Mesenchymal stem cell (in vitro differentiated cells and primary cell): ENCODE results near the gene PGM3.

Source experiments
- DNase-seq: peaks from one replicate; pipeline ENCODE4 v3.0.0-alpha.2; 2013
- H2AFZ ChIP-seq: one replicate; pipeline ENCODE4 v1.6.1; 2013; ENCODE audit warnings: low read depth, mild to moderate bottlenecking, control low read depth, inconsistent platforms, low read length, moderate library complexity
- H2AK5ac ChIP-seq: 2 replicates; pipeline ENCODE4 v1.6.1; 2013; ENCODE audit warnings: low read length, moderate library complexity, mild to moderate bottlenecking, inconsistent platforms; ENCODE audit not compliant: severe bottlenecking
- H2BK120ac ChIP-seq: one replicate; pipeline ENCODE4 v1.6.1; 2013; ENCODE audit warnings: low read depth, mild to moderate bottlenecking, inconsistent platforms, low read length, moderate library complexity
- H2BK12ac ChIP-seq, 2 experiments: one replicate each; pipeline ENCODE4 v1.6.1; 2013; ENCODE audit warnings: inconsistent platforms in 2 of 2, low read length in 2 of 2, mild to moderate bottlenecking in 2 of 2, moderate library complexity in 2 of 2, control low read depth in 1 of 2
- H2BK15ac ChIP-seq: one replicate; pipeline ENCODE4 v1.6.1; 2013; ENCODE audit warnings: mild to moderate bottlenecking, low read depth, inconsistent platforms; ENCODE audit not compliant: poor library complexity, severe bottlenecking
- H2BK5ac ChIP-seq: 2 replicates; pipeline ENCODE4 v1.6.1; 2013; ENCODE audit warnings: low read depth, mild to moderate bottlenecking, low read length, control low read depth, inconsistent platforms; ENCODE audit not compliant: poor library complexity, severe bottlenecking
- H3K14ac ChIP-seq, 2 experiments: one replicate each; pipeline ENCODE4 v1.6.1; 2013; ENCODE audit warnings: inconsistent platforms in 2 of 2, low read length in 2 of 2, control low read depth in 1 of 2, mild to moderate bottlenecking in 1 of 2, moderate library complexity in 1 of 2
- H3K18ac ChIP-seq, 2 experiments: one replicate each; pipeline ENCODE4 v1.6.1; 2013; ENCODE audit warnings: inconsistent platforms in 2 of 2, low read length in 2 of 2, control low read depth in 1 of 2, low read depth in 1 of 2, mild to moderate bottlenecking in 1 of 2
- H3K23ac ChIP-seq, 2 experiments: one replicate each; pipeline ENCODE4 v1.6.1; 2013; ENCODE audit warnings: inconsistent platforms in 2 of 2, low read length in 2 of 2, mild to moderate bottlenecking in 2 of 2, moderate library complexity in 2 of 2, control low read depth in 1 of 2
- H3K27ac ChIP-seq: 2 replicates; pipeline ENCODE4 v1.5.1; 2013; ENCODE audit warnings: mild to moderate bottlenecking, moderate library complexity, low read length, control low read depth, inconsistent platforms; ENCODE audit not compliant: poor library complexity, severe bottlenecking
- H3K27me3 ChIP-seq, 2 experiments: 2 replicates each; pipeline versions ENCODE4 v1.6.1 to v1.7.0; 2013; ENCODE audit warnings: low read length in 2 of 2, mild to moderate bottlenecking in 2 of 2, moderate library complexity in 2 of 2, control low read depth in 1 of 2, inconsistent platforms in 1 of 2; ENCODE audit not compliant: control insufficient read depth in 1 of 2, insufficient read depth in 1 of 2
- H3K36me3 ChIP-seq, 2 experiments: 2 replicates each; pipeline versions ENCODE4 v1.6.1 to v1.7.0; 2013; ENCODE audit warnings: low read length in 2 of 2, control low read depth in 1 of 2, inconsistent platforms in 1 of 2, low read depth in 1 of 2, mild to moderate bottlenecking in 1 of 2; ENCODE audit not compliant: insufficient read depth in 2 of 2, control insufficient read depth in 1 of 2
- H3K4ac ChIP-seq, 2 experiments: one replicate each; pipeline ENCODE4 v1.6.1; 2013; ENCODE audit warnings: inconsistent platforms in 2 of 2, low read length in 2 of 2, mild to moderate bottlenecking in 2 of 2, moderate library complexity in 2 of 2, control low read depth in 1 of 2, low read depth in 1 of 2
- H3K4me1 ChIP-seq: 2 replicates; pipeline ENCODE4 v1.6.1; 2013; ENCODE audit warnings: low read depth, low read length, control low read depth; ENCODE audit not compliant: control insufficient read depth, insufficient read depth
- H3K4me2 ChIP-seq: 2 replicates; pipeline ENCODE4 v1.6.1; 2013; ENCODE audit warnings: low read length, mild to moderate bottlenecking, inconsistent platforms; ENCODE audit not compliant: poor library complexity, severe bottlenecking
- H3K4me3 ChIP-seq, 2 experiments: 2 replicates each; pipeline versions ENCODE4 v1.5.1 to v1.7.0; 2013; ENCODE audit warnings: low read length in 2 of 2, mild to moderate bottlenecking in 2 of 2, control low read depth in 1 of 2, low read depth in 1 of 2; ENCODE audit not compliant: insufficient read depth in 1 of 2
- H3K79me1 ChIP-seq: replicated peaks from 2 replicates; pipeline ENCODE4 v1.6.1; 2013; ENCODE audit warnings: mild to moderate bottlenecking, control low read depth, low read length, inconsistent platforms; ENCODE audit not compliant: poor library complexity, severe bottlenecking
- H3K9ac ChIP-seq: 2 replicates; pipeline ENCODE4 v1.7.0; 2013; ENCODE audit warnings: mild to moderate bottlenecking, low read length, moderate library complexity
- H3K9me3 ChIP-seq: 2 replicates; pipeline ENCODE4 v1.7.0; 2013; ENCODE audit warnings: mild to moderate bottlenecking, low read length; ENCODE audit not compliant: control insufficient read depth
- H4K8ac ChIP-seq: one replicate; pipeline ENCODE4 v1.6.1; 2013; ENCODE audit warnings: inconsistent platforms, mild to moderate bottlenecking, low read length, moderate library complexity
- H4K91ac ChIP-seq: one replicate; pipeline ENCODE4 v1.6.1; 2013; ENCODE audit warnings: mild to moderate bottlenecking, low read length, inconsistent platforms
- WGBS: methylation state at CpG from one replicate; pipeline ENCODE4 v1.1.7; 2013; ENCODE audit warnings: mixed read lengths; 5-methylcytosine and 5-hydroxymethylcytosine counted together

The PGM3 gene

GRCh38 chr6:83155794-83156193 lies 37.3 kb downstream of the PGM3 start:
- Histone ChIP-seq H3K27me3 (no peaks in the 10 kb centered on the region), H3K14ac (no peak overlapping the region), H3K4me1 (no peaks in the 10 kb centered on the region), H2BK120ac (no peak overlapping the region), H3K27ac (no peak overlapping the region), H2BK12ac (no peak overlapping the region), H3K79me1 (peaks cover 2% of the 10 kb centered on the region), H3K36me3 (peaks cover 9 to 90% of the 10 kb centered on the region in 2 experiments), H3K4me2 (no peak overlapping the region), H2BK15ac (no peak overlapping the region), H3K4ac (no peak overlapping the region), H3K9me3 (no peaks in the 10 kb centered on the region), H2AK5ac (no peak overlapping the region), H2BK5ac (no peak overlapping the region), H3K18ac (no peak overlapping the region), H3K9ac (no peak overlapping the region), H4K91ac (no peak overlapping the region), H2AFZ (no peak overlapping the region), H3K4me3 (no peak overlapping the region), H4K8ac (no peak overlapping the region), H3K23ac (no peak overlapping the region)
- no CpG with 5 or more reads among the region's 2 CpGs for WGBS
- DNase-seq = no peak

GRCh38 chr6:83153883-83154521 lies 39.1 kb downstream of the PGM3 start:
- Histone ChIP-seq H3K23ac (no peak overlapping the region), H3K9ac (no peak overlapping the region), H3K79me1 (peaks cover 2% of the 10 kb centered on the region), H3K4me1 (no peaks in the 10 kb centered on the region), H3K14ac (no peak overlapping the region), H4K8ac (no peak overlapping the region), H3K27me3 (no peaks in the 10 kb centered on the region), H3K27ac (no peak overlapping the region), H3K4me3 (no peak overlapping the region), H3K4me2 (no peak overlapping the region), H3K36me3 (peaks cover 6 to 86% of the 10 kb centered on the region in 2 experiments), H4K91ac (no peak overlapping the region), H3K9me3 (no peaks in the 10 kb centered on the region), H2AK5ac (no peak overlapping the region), H2BK120ac (no peak overlapping the region), H2BK12ac (no peak overlapping the region), H2AFZ (no peak overlapping the region), H3K4ac (no peak overlapping the region), H3K18ac (no peak overlapping the region), H2BK15ac (no peak overlapping the region), H2BK5ac (no peak overlapping the region)
- no peak for DNase-seq
- 100% methylated on average over 2 of the region's 4 CpGs for WGBS

- H2BK15ac ChIP-seq = no peak overlapping the region
- no peak overlapping the region for H4K8ac ChIP-seq
- no peak overlapping the region for H2BK5ac ChIP-seq
- no peak for DNase-seq
- no peak overlapping the region for H2AFZ ChIP-seq
- no peak overlapping the region for H3K23ac ChIP-seq
- whole genome bisulfite sequencing = no CpG with 5 or more reads among the region's 1 CpG
- H3K9me3 ChIP-seq = no peaks in the 10 kb centered on the region
- no peak overlapping the region for H3K4me2 ChIP-seq
- H2BK12ac ChIP-seq = no peak overlapping the region
- H3K36me3 ChIP-seq = peaks cover 10 to 84% of the 10 kb centered on the region in 2 experiments
- H2BK120ac ChIP-seq = no peak overlapping the region
- H3K4me1 ChIP-seq = no peaks in the 10 kb centered on the region
- H4K91ac ChIP-seq = no peak overlapping the region
- H3K9ac ChIP-seq = no peak overlapping the region
- peaks cover 2% of the 10 kb centered on the region for H3K79me1 ChIP-seq
- no peak overlapping the region for H3K4me3 ChIP-seq
- no peak overlapping the region for H3K4ac ChIP-seq
- no peak overlapping the region for H2AK5ac ChIP-seq
- no peak overlapping the region for H3K14ac ChIP-seq
- no peak overlapping the region for H3K18ac ChIP-seq
- no peaks in the 10 kb centered on the region for H3K27me3 ChIP-seq
- no peak overlapping the region for H3K27ac ChIP-seq
Observed at GRCh38 chr6:83152913-83153312, 40.2 kb downstream of the PGM3 start.

- no peak overlapping the region for H4K8ac ChIP-seq
- H2BK12ac ChIP-seq = no peak overlapping the region
- H3K27me3 ChIP-seq = no peaks in the 10 kb centered on the region
- no peak overlapping the region for H3K23ac ChIP-seq
- H3K4ac ChIP-seq = no peak overlapping the region
- no peak overlapping the region for H3K27ac ChIP-seq
- no peak overlapping the region for H2BK15ac ChIP-seq
- H2BK120ac ChIP-seq = no peak overlapping the region
- no peaks in the 10 kb centered on the region for H3K9me3 ChIP-seq
- no peak overlapping the region for H2AFZ ChIP-seq
- H2BK5ac ChIP-seq = no peak overlapping the region
- H3K79me1 ChIP-seq = no peaks in the 10 kb centered on the region
- H3K4me1 ChIP-seq = no peaks in the 10 kb centered on the region
- no peak overlapping the region for H3K4me2 ChIP-seq
- H3K4me3 ChIP-seq = no peak overlapping the region
- H2AK5ac ChIP-seq = no peak overlapping the region
- WGBS = 95% methylated on average over 2 of the region's 2 CpGs
- no peak overlapping the region for H3K18ac ChIP-seq
- peak; percentile 14 for DNase-seq
- no peak overlapping the region for H3K9ac ChIP-seq
- H4K91ac ChIP-seq = no peak overlapping the region
- peaks cover 10 to 79% of the 10 kb centered on the region in 2 experiments for H3K36me3 ChIP-seq
- H3K14ac ChIP-seq = no peak overlapping the region
Observed at GRCh38 chr6:83151114-83151513, 42.0 kb downstream of the PGM3 start.
